HG03045 (cell line): ENCODE results near the gene RAB3A.
"Not testable (repeated sequence)": the region's sequence is repeated elsewhere in the genome, so short reads cannot be mapped to it uniquely, and the experiment has no call there.

Experiments
- ATAC-seq: cut with Tn5 transposase; IDR thresholded peaks from one replicate; pipeline ENCODE4 v1.9.1; 2021; ENCODE audit warnings: mild to moderate bottlenecking, moderate library complexity; ENCODE audit not compliant: unreplicated experiment

RAB3A gene

DNA sequence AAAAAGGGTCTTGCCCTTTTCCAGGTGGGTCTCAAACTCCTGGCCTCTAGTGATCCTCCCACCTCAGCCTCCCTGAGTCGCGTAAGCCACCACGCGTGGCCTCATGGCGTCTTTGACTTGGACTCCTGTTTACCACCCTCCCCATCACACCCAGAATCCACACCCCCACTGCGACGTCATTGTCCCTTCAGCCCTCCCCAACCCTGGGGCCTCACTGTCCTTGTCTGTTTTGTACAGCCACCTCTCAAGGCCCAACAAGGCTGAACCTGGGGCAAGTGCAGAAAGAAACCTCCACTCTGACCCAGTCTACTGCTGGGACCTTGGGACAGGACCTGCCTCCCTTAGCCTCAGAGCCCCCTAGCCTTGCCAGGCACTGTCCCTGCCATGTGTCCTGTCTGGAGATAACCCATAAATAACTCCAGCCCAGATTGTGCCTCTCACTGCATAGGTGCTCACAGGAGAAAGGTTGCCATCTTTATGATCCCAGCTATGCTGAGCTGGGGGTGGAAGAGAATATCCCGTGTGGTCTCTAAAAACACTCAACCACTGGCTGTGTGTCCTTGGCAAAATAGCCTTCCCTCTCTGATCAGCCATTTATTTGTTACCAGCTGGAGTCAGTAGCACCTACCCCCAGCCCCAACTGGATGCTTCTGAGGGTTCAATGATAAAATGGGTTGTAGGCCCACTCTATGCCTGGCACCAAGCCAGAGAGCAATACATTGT lies 32.1 kb downstream of the RAB3A start:
- no peak for ATAC-seq

DNA sequence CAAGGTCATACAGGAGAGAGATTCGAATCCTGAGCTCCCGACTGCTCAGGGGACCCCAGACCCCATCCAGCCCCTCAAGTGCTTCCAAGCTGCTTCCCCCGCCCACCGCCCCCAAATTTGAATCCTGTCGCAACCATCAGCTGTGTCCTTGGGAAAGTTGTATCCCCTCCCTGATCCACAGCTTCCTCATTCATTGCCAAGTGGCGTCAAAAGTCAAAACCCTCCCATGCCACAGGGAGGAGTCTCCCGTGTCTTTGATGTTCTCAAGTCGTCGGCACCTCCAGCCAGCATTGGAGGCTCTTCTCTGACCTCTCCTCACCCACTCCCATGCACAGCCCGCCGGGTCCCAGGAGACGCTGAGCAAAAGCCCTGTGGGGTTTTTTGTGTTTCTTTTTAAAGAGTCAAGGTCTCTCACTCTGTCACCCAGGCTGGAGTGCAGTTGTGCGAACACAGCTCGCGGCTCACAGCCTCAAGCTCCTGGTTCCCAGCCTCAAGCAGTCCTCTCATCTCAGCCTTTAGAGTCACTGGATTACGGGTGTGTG lies 33.1 kb downstream of the RAB3A start:
- ATAC-seq = no peak

- no peak for ATAC-seq
These were observed 35.0 kb downstream of the RAB3A start for GRCh38 chr19:18168673-18169381.

GRCh38 chr19:18167975-18168645 lies 35.7 kb downstream of the RAB3A start:
- ATAC-seq = no peak

DNA sequence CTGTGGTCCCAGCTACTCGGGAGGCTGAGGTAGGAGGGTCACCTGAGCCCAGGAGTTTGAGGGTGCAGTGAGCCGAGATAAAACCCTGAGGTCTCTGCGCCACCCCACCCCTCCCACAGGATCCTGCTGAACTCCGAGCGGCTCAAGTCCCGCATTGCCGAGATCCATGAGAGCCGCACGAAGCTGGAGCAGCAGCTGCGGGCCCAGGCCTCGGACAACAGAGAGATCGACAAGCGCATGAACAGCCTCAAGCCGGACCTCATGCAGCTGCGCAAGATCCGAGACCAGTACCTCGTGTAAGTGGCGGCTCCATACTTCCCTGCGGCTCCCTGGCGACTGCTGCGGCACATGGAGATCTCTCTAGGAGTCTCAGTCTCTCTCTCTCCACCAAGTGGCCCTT lies 36.8 kb downstream of the RAB3A start:
- no peak for ATAC-seq

- no peak for ATAC-seq
These were observed 37.9 kb downstream of the RAB3A start for GRCh38 chr19:18165794-18166544.

GRCh38 chr19:18164072-18164471 lies 39.8 kb downstream of the RAB3A start:
- no peak for ATAC-seq

DNA sequence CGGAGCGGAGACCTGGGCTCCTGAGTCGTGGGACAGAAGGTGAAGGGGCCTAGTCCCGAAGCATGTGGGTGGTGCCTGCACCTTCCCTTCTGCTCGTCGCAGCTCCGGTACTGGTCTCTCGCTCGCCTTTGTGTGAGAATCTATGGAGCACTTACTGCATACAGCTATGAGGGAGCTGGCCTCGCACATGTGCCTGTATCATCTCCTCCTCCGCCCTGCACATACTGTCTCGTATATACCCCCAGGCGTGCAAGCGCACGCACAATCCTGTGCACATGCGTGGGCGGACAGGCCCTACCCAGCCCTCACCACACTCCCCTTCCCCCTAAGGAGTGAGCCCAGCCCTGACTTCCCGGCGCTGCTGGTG lies 42.2 kb downstream of the RAB3A start:
- no peak for ATAC-seq

DNA sequence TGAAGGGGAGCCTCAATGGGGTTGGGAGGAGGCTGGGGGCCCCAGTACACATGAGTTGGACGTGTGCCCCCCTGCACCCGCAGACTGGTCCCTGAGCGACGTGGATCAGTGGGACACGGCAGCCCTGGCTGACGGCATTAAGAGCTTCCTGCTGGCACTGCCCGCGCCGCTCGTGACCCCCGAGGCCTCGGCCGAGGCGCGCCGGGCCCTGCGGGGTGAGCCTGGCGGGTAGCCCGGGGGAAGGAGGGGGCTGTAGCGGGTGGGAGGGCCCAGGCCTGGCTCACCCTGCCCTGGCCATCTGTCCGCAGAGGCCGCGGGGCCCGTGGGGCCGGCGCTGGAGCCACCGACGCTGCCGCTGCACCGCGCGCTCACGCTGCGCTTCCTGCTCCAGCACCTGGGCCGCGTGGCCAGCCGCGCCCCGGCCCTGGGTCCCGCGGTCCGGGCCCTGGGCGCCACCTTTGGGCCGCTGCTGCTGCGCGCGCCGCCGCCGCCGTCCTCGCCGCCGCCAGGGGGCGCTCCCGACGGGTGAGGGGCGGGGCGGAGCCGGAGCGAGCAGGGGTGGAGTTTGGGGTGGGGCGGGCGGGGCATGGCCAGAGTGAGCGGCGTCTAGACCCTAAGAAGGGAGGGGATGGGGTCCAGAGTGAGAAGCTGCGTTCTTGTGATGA lies 42.7 kb downstream of the RAB3A start:
- ATAC-seq = peak; percentile 60

- ATAC-seq = no peak
These were observed 43.3 kb downstream of the RAB3A start for GRCh38 chr19:18160493-18160970.

- ATAC-seq = no peak
These were observed 44.0 kb downstream of the RAB3A start for GRCh38 chr19:18159810-18160209.

- not testable (repeated sequence) for ATAC-seq
These were observed 44.7 kb downstream of the RAB3A start for GRCh38 chr19:18159059-18159616.

DNA sequence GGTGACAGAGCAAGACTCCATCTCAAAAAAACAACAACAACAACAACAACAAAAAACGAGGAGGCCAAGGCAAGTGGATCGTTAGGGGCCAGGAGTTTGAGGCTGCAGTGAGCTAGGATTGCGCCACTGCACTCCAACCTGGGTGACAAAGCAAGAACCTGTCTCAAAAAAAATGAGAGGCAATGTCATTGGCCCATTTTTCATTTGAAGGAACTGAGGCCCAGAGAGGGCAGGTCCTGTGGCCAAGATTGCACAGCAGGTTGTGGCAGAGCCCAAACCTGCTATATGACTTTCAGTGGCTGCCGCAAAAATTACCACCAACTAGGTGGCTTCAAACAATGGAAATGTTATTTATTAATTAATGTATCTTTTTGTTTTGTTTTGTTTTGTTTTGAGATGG lies 45.4 kb downstream of the RAB3A start:
- ATAC-seq = no peak

DNA sequence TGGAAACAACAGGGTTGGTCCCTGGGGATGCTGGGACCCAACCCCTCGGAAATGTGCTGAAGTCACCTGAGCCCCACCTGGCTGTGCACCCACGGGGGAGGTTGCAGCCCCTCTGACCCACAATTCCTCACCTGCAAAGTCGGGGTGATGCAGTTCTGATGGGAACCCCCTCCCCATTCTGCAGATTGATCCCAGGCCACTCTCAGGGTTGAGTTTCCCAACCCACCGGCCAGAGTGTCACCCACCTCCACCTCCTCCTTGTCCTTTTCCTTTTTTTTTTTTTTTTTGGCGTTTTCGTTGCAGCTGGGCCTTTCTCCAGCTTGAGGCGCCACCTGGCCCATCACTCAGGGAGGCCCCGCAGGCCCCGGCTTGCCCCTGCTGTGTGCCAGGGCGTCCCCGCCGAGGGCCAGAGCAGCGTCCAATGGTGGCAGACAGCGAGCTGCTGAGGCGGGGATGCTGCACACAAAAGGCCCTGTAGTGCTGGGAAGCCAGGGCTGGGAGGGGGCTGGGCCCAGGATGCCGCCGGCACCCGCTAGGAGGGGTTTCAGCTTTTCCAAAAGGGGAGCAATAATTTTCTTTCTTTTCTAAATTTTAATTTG lies 46.3 kb downstream of the RAB3A start:
- no peak for ATAC-seq

- ATAC-seq = no peak
These were observed 46.9 kb downstream of the RAB3A start for GRCh38 chr19:18156841-18157464.

DNA sequence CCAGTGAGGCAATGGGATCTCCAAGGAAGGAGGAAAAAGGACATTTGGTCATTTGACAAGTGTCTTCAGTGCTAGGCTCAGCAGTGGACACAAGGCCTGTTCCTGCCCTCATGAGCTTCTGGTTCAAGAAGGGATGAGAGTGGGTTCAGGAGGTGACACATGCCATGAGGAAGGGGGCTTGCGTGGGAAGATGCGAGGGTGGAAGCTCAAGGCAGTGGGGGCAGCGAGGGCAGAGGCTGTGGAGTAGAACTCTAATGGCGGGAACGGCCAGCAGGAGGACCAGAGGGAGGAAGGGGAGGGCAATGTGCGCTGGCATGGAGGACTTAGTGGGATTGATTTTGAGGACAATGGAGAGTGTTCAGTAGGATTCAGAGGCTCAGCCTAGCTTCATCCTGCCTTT lies 47.6 kb downstream of the RAB3A start:
- ATAC-seq = no peak

DNA sequence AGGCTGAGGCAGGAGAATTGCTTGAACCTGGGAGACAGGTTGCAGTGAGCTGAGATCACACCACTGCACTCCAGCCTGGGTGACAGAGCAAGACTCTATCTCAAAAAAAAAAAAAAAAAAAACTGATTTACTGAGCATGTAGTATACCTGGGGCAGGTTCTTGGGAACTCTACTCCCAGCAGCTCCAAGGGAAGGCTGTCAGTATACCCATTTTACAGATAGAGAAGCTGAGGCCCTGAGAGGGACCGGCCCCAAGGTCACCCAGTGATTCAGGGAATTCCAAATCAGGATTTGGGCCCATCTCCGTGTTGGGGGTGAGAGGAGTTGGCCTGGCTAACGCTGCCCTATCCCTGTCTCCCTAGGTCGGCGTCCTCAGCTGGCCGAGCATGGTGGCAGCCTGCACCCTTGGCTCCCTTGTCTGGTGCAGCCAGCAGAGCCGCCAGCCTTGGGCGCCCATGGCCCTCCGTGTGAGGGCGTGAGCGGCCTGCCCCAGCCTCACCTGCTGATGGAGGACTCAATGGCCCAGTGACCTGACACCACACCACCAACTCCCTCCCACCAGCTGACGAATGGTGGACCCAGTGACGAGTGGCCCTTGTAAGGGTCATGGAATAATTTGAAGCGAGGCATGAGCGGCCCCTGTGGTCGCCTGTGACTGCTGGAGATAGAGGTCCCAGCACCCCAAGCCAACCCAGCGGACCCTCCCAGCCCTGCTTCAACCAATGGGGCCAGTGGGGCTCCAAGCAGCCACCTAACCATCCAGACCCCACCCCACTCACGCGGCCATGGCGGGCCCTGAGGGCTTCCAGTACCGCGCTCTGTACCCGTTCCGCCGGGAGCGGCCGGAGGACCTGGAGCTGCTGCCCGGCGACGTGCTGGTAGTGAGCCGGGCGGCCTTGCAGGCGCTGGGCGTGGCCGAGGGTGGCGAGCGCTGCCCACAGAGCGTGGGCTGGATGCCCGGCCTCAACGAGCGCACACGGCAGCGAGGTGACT lies 48.5 kb downstream of the RAB3A start:
- ATAC-seq = no peak

DNA sequence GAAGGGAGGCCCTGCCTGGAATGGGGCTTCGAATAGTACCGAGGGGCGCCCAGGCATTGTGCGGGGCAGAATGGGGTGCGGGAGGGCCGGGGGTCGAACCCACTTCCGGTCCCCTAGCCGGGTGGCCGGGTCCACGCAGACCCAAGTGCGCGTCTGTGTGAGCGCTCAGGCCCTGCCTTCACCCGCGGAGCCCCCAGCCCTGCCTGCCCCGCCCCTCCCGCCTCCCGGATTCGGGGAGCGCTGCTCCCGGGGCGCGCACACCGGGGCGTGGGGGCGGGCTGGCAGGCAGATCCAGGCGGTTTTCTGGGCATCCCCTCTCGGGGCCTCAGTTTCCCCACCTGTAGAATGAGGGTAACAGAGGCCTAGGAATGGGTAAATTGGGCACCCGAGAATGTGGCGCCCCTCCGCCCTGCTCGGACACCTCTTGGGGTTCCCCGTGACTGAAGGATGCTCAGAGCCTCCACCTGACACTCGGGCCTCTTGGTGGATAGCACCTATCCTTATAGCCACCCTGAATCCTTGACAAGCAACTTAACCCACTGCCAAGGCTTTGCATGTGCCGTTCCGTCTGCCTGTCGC lies 50.2 kb downstream of the RAB3A start:
- ATAC-seq = no peak
